Loucy (cell line): ENCODE data around the gene DDX31.

Source experiments
- H2AFZ ChIP-seq: fragments of 200-600 bp; sonication (generic); 2 replicates; pipeline ENCODE4 v1.6.0; 2016; ENCODE audit warnings: antibody characterized with exemption, mild to moderate bottlenecking, low read length, moderate library complexity
- H3F3A ChIP-seq: fragments of 200-600 bp; 2 replicates; pipeline ENCODE4 v1.6.0; 2016; ENCODE audit warnings: antibody characterized with exemption, low read depth, mild to moderate bottlenecking
- H3K27me3 ChIP-seq: fragments of 200-600 bp; sonication (generic); 2 replicates; pipeline ENCODE4 v1.6.1; 2014; ENCODE audit warnings: low read length, mild to moderate bottlenecking; ENCODE audit not compliant: insufficient read depth, poor library complexity, severe bottlenecking
- H3K36me3 ChIP-seq: fragments of 200-600 bp; sonication (generic); 2 replicates; pipeline ENCODE4 v1.6.1; 2016; ENCODE audit warnings: low read length; ENCODE audit not compliant: insufficient read depth
- H3K4me1 ChIP-seq: fragments of 200-600 bp; sonication (generic); 2 replicates; pipeline ENCODE4 v1.5.1; 2014; ENCODE audit warnings: low read length, mild to moderate bottlenecking; ENCODE audit not compliant: insufficient read depth, poor library complexity, severe bottlenecking
- H3K4me2 ChIP-seq: fragments of 200-600 bp; sonication (generic); 2 replicates; pipeline ENCODE4 v1.6.0; 2014; ENCODE audit warnings: antibody characterized with exemption, low read length, low read depth, mild to moderate bottlenecking; ENCODE audit not compliant: poor library complexity, severe bottlenecking
- H3K4me3 ChIP-seq: fragments of 200-600 bp; sonication (generic); 2 replicates; pipeline ENCODE4 v1.5.1; 2014; ENCODE audit warnings: low read length, mild to moderate bottlenecking, mixed read lengths; ENCODE audit not compliant: poor library complexity, severe bottlenecking
- H3K79me2 ChIP-seq: fragments of 200-600 bp; sonication (generic); 2 replicates; pipeline ENCODE4 v1.6.1; 2014; ENCODE audit warnings: low read length; ENCODE audit not compliant: insufficient read depth
- H3K9ac ChIP-seq: fragments of 200-600 bp; sonication (generic); 2 replicates; pipeline ENCODE4 v1.6.0; 2014; ENCODE audit warnings: mild to moderate bottlenecking, low read depth, low read length, moderate library complexity; ENCODE audit not compliant: poor library complexity, severe bottlenecking
- H3K9me2 ChIP-seq: fragments of 200-600 bp; sonication (generic); replicated peaks from 2 replicates; pipeline ENCODE4 v1.6.1; 2016; ENCODE audit warnings: low read depth, low read length, mixed read lengths
- H3K9me3 ChIP-seq: fragments of 200-600 bp; sonication (generic); 2 replicates; pipeline ENCODE4 v1.6.1; 2014; ENCODE audit warnings: mild to moderate bottlenecking, antibody characterized with exemption, low read length, low read depth; ENCODE audit not compliant: insufficient read depth
- H4K20me1 ChIP-seq: fragments of 200-600 bp; sonication (generic); 2 replicates; pipeline ENCODE4 v1.6.0; 2014; ENCODE audit warnings: antibody characterized with exemption, low read length, mild to moderate bottlenecking; ENCODE audit not compliant: insufficient read depth, poor library complexity, severe bottlenecking
- CTCF ChIP-seq: fragments of 200-600 bp; sonication (generic); conservative IDR thresholded peaks from 2 replicates; pipeline ENCODE4 v1.5.1; 2014; ENCODE audit warnings: mild to moderate bottlenecking, antibody characterized with exemption, low read length
- EZH2phosphoT487 ChIP-seq: fragments of 200-600 bp; IDR thresholded peaks from 2 replicates; pipeline ENCODE4 v1.6.1; 2018; ENCODE audit warnings: antibody characterized with exemption, mild to moderate bottlenecking, moderate library complexity, borderline replicate concordance

The DDX31 gene

GRCh38 chr9:132610661-132611060, 59.1 kb downstream of the DDX31 start:
- no peaks in the 10 kb centered on the region for H4K20me1 ChIP-seq
- H2AFZ ChIP-seq, result no peak overlapping the region
- TF ChIP-seq EZH2phosphoT487 (no peak), CTCF (no peak)
- no peaks in the 10 kb centered on the region for H3F3A ChIP-seq
- H3K4me1 ChIP-seq, result no peaks in the 10 kb centered on the region
- no peak overlapping the region for H3K9ac ChIP-seq
- H3K4me3 ChIP-seq, result no peak overlapping the region
- H3K36me3 ChIP-seq, result peaks cover 47% of the 10 kb centered on the region; the same call in 1 of the 2 replicates
- no peak overlapping the region for H3K4me2 ChIP-seq
- no peaks in the 10 kb centered on the region for H3K9me2 ChIP-seq
- H3K27me3 ChIP-seq, result no peaks in the 10 kb centered on the region
- no peaks in the 10 kb centered on the region for H3K79me2 ChIP-seq
- no peaks in the 10 kb centered on the region for H3K9me3 ChIP-seq

- H3K36me3 ChIP-seq, result peaks cover 47% of the 10 kb centered on the region; the same call in 1 of the 2 replicates
Measured at GRCh38 chr9:132609829-132610228, 60.0 kb downstream of the DDX31 start.

GRCh38 chr9:132609184-132609583, 60.6 kb downstream of the DDX31 start:
- H3K9ac ChIP-seq, result no peak overlapping the region
- H3K4me3 ChIP-seq, result no peak overlapping the region
- H3K36me3 ChIP-seq, result peaks cover 43% of the 10 kb centered on the region; the same call in 1 of the 2 replicates
- no peak for TF ChIP-seq CTCF
- TF ChIP-seq EZH2phosphoT487, result no peak
- no peaks in the 10 kb centered on the region for H3K9me2 ChIP-seq
- no peaks in the 10 kb centered on the region for H3K9me3 ChIP-seq
- no peaks in the 10 kb centered on the region for H3K4me1 ChIP-seq
- no peak overlapping the region for H2AFZ ChIP-seq
- H4K20me1 ChIP-seq, result no peaks in the 10 kb centered on the region
- no peaks in the 10 kb centered on the region for H3K27me3 ChIP-seq
- H3K4me2 ChIP-seq, result no peak overlapping the region
- no peaks in the 10 kb centered on the region for H3K79me2 ChIP-seq
- H3F3A ChIP-seq, result no peaks in the 10 kb centered on the region

More at GRCh38 chr9:132609829-132610228, 60.0 kb downstream of the DDX31 start:
- Histone ChIP-seq H3K27me3 (no peaks in the 10 kb centered on the region), H3K9me3 (no peaks in the 10 kb centered on the region), H3K9ac (no peak overlapping the region), H3K4me3 (no peak overlapping the region), H3K9me2 (no peaks in the 10 kb centered on the region), H2AFZ (no peak overlapping the region), H3F3A (no peaks in the 10 kb centered on the region), H3K79me2 (no peaks in the 10 kb centered on the region), H4K20me1 (no peaks in the 10 kb centered on the region), H3K4me1 (no peaks in the 10 kb centered on the region), H3K4me2 (no peak overlapping the region)
- TF ChIP-seq EZH2phosphoT487 (no peak), CTCF (no peak)
